Nucleus accumbens (tissue), 56 donors: ENCODE measurements around the gene PROSER3.
"Not testable (repeated sequence)": the region's sequence is repeated elsewhere in the genome, so short reads cannot be mapped to it uniquely, and the experiment has no call there.

Experiments used
- DNase-seq, 56 donors: peaks; one replicate each; lab custom pipeline; 2025; lab: John Stamatoyannopoulos, UW

The PROSER3 gene

DNA sequence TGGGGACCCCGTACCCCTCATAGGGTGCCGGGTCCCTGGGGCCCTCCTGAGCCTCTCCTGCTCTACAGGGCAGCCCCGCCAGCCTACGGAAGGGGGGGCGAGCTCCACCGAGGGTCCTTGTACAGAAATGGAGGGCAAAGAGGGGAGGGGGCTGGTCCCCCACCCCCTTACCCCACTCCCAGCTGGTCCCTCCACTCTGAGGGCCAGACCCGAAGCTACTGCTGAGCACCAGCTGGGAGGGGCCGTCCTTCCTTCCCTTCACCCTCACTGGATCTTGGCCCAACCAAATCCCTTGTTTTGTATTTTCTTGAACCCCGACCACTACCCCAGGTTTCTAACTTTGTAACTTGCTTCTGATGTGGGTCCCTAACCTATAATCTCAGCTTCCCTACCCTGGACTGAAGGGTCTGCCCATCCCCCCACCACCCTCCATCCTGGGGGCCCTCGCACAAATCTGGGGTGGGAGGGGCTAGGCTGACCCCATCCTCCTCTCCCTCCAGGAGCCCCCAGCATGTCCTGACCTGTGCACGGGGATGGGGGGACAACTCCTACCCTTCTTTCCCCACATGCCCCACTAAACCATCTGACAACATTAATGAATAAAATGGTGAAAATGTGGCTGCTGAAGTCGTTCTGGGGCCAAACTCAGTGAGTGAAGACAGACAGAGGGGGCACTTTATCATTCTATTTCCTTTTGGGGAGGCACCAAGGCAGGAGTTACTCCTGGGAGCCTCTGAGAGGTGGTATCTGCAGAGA, 30.4 kb downstream of the PROSER3 start:
- DNase-seq, result no peak

DNA sequence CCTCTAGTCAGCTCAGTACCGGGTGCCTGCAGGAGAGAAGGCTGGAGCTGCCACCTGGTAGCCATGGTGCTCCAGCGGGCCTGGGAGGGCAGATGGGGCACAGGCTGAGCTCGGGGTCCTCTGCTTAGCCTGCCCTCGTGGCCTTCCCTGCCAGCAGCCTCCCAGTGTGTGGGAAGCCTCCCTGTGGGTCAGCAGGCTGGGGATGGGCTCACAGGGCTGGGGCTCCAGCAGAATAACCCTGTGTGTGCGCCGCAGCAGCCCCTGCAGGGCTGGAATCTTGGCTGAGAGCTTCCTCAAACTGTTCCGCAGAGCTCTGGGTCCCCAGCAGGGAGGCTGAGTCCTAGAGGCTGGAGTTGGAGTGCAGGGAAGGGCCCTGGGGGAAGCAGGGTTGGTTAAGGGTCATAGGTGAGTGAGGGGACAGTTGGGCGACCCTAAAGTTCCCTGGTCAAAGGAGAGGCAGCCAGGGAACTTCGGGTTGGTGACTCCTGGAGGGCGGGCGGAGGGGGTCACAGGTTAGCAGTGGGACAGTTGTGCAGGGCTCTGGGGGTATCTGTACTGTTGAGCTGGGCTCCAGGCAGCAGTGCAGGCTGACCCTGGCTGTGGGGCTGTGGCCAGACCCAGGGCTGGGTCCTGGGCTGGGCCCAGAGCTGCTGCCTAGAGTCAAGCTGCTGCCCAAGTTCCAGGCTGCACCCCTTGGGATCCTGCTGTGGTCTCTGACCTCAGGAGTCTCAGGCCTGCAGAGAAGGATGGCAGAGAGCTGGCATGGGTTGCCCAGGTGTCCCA, 31.4 kb downstream of the PROSER3 start:
- no peak for DNase-seq

DNA sequence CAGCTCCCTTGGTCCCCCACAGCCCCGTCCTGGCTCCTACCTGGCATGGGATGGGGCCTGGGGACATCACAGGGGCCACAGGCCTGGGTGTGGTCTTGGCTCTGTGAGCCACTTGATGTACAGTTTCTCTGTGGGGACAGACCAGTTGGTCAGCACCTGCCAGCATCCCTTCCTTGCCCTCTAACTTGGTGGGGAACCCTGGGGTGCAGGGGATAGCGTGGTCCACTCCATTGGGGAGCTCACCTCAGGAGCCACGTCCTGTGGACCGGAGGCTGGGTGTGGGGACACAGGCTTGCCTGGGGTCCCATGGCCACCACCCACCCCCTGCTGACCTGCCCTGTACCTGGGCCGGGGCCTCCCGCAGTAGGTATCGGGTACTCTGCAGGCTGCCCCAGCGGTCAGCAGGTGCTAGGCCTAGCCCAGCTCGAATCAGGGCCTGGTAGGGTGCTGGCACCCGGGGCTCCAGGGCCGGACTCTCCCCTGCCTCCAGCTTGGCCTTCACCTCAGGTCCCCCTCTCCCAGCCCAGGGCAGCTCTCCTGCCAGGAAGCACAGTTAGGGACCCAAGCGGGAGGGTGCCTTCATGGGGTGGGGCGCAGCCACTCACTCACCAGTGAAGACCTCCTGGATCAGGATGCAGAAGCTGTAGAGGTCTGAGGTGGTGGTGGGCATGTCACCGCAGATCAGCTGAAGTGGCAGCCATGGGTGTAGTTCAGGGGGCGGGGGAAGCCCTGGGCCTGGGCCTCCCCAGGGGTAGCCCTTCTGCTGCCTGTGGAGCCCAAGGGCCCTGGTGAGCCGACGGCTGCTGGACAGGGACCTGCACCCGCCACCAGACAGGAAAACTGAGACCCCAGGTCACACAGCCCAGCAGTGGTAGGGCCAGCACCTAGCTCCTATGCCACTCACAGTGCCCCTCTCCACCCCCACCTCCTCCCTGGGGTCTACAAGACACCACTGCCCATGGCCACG, 32.3 kb downstream of the PROSER3 start:
- DNase-seq, result peak in 1 of 56 donors; percentile 2

DNA sequence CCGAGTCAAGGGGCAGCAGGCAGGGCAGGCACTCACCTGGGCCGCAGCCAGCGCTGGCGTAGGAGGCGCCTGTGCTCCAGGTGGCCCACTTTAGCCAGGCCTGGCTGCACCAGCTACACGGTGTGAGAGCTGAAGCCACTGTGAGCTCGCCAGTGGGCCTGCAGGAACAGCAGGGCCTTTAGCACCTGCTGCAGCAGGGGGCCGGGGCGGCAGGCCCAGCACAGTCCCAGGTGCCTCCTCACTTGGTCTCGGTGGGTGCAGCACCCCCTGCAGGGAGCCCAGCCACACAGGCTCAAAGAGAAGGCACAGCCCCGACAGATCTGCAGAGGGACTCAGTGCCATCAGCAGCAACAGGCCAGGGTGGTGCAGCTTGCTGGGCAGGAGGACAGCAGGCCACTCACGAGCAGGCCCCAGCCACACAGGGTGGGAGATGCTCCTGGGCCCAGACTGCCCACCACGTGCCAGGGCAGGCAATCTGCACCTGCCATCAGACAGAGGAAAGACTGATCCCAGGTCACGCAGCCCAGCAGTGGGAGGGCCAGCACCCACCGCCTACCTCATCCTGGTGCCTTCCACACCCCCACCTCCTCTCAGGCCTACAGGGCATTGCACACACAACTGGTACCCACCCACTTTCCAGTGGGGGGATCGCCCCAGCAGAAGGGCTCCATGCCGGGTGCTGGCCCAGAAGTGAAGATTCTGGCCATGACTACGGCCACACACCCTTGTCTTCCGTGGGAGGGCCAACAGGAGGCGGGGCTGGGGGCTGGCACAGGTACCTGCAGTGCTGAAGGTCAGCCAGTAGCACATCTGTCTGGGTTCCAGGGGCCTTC, 33.2 kb downstream of the PROSER3 start:
- DNase-seq, result no peak

DNA sequence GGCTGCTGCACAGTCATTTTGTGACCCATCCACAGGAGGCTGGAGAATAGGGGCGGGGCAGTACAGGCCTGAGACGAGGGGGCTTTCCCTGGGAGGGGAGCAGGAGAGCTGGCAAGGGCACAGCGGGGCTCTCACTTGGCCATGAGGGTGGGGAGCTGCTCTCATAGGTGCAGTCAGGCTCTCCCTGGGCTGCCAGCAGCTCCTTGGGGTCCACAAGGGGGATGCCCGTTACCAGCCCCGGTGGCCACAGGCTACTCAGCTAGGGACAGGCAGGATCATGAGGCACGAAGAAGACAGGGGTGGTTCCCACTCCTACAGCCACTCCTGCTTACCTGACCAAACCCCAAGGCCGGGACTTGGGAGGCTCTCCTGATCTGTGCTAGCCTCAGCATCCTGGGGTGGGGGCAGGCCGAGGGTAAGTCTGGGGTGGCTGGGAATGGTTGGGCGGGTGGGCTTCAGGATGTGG, 33.9 kb downstream of the PROSER3 start:
- no peak for DNase-seq

DNA sequence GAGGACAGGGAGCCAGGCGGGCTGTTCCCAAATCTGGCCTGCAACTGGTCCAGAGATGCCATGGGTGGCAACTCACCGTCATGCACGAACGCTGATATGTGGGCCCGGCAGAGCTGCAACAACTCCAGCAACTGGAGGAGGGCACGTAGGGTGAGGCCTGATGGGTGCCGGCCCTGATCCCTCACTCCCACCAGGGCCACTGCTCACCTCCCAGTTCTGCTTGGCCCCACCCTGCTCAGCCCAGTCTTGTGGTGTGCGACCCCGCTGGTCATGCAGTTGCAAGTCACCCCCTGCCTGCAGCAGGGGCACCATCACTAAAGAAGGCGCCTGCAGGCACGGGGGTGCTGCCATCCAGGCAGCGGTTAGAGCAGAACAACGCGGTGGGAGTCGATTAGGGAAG, 34.3 kb downstream of the PROSER3 start:
- DNase-seq, result no peak

DNA sequence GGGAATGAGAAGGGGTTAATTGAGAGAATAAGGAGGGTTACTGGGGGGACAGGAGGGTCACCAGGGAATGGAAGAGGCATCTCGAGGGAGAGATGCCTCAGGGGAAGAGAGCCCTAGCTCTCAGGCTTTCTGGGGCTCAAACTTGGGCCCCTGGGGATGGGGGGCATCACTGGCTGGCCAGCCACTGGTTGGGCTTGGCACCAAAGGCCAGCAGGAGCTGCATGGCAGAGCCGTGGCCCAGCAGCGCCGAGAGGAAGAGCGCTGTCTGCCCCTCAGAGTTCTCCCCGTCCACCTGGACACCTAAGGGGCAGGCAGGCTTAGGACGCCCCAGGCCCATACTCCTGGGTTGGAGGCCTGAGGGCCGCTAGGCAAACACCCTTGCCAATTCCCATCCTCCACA, 34.9 kb downstream of the PROSER3 start:
- DNase-seq, result no peak

DNA sequence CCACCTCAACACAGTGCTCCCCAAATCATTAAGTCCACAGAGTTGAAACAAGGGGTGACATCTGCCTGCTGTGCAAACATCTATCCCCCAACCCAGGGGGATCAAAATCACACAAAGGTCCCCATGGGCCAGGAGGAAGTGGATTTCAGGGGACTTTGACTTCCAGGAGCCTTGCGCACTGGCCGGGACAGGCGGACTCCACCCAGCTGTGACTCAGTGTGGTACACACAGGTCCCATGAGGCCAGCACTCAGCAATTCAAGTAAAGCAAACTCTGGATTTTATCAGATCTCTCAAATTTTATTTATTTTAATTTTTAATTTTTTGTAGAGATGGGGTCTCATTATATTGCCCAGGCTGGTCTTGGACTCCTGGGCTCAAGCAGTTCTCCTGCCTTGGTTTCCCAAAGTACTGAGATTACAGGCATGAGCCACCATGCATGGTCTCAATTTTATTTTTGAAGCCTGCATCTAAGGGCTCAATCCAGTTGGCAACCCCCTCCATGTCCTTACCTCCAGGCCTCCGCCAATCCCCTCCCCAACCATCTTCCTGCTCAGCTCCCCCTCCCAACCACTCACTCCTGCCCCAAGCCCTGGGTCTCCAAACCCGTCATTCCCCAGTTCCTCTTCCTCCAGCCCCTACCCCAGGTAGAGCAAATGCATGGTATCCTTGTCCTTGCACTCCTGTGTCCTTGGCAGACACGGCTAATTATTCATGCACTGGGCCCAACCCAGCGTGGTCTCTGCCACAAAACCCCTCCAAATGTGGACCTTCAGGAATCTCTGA, 35.6 kb downstream of the PROSER3 start:
- DNase-seq, result no peak

DNA sequence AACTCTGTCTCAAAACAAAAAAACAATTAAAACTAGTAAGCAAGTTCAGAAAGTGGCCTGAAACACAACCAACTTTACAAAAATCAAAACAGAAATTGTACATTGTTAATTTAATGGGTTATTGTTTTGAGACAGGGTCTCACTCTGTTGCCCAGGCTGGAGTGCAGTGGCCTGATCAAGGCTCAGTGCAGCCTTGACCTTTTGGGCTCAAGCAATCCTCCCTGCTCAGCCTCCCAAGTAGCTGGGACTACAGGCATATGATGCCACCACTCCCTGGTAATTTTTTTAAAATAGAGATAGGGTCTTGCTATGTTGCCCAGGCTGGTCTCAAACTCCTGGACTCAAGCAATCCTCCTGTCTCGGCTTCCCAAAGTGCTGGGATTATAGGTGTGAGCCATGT, 37.6 kb downstream of the PROSER3 start:
- DNase-seq, result not testable (repeated sequence)

DNA sequence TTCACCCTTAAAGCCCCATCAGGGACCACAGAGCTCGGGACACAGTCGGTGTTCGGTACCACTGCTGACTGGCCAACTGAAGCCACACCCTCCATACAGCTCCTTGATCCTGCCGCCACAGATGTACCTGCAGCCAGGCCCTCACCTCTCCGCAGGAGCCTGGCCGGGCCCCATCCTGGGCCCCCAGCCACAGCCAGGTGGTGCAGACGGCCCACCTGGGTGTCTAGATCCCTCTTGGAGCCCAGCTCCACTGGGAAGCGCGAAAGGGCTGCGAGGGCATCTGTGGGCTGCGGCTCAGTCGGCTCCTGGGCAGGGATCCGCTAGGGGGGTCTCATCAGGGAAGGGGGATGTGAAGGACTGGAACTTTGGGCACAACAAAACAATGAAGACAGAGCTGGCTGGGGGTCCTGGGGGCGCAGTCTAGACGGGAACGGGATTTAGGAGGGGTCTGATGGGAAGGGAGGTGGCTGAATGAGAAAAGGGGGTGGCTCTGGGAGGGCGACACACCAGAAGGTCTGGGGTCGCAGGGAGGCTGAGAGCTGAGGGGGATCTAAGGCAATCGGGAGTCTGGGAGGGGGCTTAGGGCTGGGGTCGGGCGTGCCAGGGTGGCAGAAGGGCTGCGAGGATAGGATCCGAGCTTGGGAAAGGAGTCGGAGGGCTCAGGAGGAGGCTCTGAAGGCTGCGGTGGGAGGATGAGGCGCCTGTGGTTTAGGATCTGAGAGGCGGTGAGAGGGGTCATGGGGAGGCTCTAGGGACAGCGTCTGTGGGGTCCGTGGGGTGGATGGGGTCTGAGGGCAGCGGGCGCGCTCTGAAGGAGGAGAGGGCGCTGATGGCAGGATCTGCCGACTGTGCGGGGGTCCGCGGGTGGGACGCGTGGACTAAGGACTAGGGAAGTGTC, 38.9 kb downstream of the PROSER3 start:
- DNase-seq, result no peak

DNA sequence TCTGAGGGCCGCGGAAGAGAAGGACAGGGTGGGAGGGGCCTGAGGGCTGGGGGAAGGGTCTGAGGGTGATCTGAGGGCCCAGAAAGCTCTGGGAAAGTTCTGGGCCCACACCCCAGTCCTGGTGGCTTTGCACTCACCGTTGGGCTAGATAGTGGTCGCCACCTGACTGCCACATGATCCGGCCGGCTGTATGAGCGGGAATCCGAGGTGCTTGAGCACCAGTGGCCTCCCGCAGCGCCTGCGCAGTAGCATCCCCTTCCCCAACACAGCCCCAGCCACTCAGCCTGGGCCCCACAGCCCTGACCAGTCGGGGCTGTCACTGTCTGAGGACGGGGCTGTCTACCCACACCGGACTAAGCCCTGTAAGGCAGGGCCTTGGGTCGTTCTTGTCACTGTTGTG, 39.7 kb downstream of the PROSER3 start:
- peak in 17 of 56 donors; percentile 2 to 59 (median 16) for DNase-seq

DNA sequence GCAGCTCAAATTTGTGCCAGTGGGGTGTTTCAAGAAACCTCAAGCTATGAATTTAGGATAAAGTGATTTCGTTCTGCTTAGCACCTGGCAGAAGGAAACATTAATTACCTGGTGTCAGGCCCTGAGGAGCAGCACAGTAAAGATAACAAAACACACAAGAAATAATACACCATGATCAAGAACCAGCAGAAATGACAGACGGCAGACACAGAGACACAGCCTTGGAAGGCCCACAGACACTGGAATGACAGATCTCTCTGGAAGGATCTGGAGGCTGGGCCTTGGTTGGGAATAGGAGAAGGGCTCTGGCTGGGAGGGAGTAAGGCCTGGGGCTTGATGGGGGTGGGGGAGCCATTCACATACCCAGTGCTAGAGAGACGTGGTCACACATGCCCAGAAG, 43.9 kb downstream of the PROSER3 start:
- DNase-seq, result no peak

DNA sequence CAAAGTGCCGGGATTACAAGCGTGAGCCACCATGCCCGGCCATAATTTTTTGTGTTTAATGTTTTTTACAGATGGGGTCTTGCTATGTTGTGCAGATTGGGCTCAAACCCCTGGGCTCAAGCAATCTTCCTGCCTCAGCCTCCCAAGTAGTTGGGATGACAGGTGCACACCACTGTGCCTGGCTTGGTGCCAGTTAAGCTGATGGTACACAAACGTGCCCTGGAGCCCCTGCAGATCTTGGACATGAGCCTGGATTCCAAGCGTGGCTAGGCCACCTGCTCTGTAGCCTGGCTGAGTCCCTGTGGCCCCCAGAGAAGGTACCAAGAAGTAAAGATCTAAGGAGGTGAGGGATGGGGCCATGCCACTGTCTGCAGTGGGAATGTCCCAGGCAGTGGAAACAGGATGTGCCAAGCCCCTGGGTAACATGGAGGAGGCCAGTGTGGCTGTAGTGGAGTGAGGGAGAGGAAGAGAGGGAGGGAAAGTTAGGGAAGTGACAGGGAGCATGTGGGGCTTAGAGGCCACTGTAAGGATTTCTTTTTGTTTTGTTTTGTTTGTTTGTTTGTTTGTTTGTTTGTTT, 47.6 kb downstream of the PROSER3 start:
- DNase-seq, result no peak

DNA sequence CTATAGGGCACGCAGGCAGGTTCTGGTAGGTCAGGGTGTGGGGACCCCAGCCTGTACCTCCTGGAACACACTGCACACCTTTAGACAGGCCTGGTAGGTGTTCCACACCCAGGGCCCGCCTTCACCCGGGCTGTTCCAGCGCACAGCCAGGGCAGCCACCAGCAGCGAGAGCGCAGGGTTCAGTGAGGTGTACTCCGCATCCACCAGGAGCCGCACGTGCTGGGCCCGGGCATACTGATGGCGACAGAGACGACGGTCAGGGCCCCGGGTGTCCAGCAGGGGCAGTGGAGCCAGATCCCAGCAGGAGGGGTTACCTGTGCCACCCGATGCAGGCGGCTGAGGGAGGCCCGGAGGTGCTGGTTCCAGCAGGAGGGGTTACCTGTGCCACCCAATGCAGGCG, 48.6 kb downstream of the PROSER3 start:
- no peak for DNase-seq

DNA sequence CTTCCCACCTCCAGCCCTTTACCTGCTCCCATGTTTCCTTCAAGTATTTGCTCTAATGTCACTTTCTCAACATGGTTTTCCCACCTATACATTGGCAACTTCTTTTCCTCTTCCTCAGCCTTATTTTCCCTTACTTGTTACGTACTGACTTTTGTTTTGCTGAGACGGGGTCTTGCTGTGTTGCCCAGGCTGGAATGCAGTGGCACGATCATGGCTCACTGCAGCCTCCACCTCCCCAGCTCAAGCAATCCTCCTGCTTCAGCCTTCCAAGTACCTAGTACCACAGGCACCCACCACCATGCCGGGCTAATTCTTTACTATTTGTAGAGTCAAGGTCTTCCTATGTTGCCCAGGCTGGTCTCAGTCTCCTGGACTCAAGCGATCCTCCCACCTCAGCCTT, 49.7 kb downstream of the PROSER3 start:
- DNase-seq, result no peak

DNA sequence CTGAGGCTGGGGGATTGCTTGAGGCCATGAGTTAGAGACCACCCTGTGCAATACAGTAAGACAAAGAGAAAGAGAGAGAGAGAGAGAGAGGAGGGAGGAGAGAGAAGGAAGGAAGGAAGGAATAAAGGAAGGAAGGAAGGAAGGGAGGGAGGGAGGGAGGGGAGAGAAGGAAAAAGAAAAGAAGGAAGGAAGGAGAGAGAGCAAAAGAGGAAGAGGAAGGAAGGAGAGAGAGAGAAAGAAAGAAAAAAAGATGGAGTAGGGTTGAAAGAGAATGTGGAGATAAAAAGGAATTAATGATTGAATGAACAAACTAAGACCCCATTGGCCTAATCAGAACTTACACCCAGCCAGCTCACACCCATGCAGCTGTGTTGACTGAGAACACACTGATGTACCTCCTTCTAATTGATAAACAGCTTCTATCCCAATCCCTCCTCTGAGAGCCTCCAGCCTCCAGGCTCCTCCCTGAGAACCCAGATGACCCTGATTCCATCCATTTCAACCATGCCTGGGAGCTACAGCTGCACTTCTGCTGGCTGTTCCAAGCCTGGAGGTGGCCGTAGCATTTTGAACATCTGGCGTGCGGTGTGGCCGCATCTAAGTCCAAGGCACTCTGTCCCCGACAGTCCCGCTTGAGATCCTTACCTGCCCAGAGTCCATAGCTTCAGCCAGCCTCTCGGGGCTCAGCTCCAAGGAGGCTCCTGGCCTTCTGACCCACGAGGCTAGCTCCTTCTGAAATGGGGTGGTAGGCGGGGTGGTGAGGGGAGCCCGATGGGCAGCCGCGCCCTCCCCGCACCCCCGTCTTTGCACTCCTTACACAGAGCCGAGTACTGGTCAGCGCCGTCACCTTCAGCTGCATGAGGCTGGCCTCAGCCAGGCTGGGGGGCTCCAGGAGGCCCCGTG, 53.6 kb downstream of the PROSER3 start:
- no peak for DNase-seq
